Panc1 (cell line): ENCODE data around the gene CAMK2B.

Experiments used
- POLR2AphosphoS5 ChIP-seq: IDR thresholded peaks from 2 replicates; pipeline ENCODE4 v1.6.1; 2012; ENCODE audit warnings: mild to moderate bottlenecking, low read depth, low read length, moderate library complexity
- TF ChIP-seq, protein P1 (sequence below): fragments of 450-650 bp; IDR thresholded peaks from 2 replicates; pipeline ENCODE4 v1.5.1; 2017; ENCODE audit warnings: mild to moderate bottlenecking
- TF ChIP-seq, protein P2 (sequence below), 2 experiments: IDR thresholded peaks; 2 replicates each; pipeline ENCODE4 v1.6.1; 2011 to 2012; ENCODE audit warnings: low read depth in 2 of 2, control low read depth in 1 of 2, low read length in 1 of 2, mild to moderate bottlenecking in 1 of 2, moderate library complexity in 1 of 2; ENCODE audit not compliant: insufficient read depth in 1 of 2

DNA sequence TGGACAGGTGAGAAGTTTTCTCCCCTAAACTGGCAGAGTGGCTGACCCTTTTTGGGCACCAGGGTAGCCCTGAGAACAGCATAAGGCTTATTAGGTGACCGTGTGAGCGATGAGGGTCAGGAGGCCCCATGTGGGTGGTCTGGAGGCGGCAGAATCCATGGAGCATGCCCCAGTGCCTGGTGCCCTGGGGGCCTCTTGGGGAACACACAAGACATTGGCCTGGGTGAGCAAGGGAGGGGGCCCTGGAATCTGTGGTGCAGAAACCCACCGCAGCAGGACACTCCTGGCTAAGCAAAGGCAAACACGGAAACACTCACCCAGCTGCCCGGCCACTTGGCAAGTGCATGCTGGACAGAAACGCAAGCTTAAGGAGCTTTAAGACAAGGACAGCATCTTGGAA lies 95.1 kb downstream of the CAMK2B start:
- TF ChIP-seq, protein P1, sequence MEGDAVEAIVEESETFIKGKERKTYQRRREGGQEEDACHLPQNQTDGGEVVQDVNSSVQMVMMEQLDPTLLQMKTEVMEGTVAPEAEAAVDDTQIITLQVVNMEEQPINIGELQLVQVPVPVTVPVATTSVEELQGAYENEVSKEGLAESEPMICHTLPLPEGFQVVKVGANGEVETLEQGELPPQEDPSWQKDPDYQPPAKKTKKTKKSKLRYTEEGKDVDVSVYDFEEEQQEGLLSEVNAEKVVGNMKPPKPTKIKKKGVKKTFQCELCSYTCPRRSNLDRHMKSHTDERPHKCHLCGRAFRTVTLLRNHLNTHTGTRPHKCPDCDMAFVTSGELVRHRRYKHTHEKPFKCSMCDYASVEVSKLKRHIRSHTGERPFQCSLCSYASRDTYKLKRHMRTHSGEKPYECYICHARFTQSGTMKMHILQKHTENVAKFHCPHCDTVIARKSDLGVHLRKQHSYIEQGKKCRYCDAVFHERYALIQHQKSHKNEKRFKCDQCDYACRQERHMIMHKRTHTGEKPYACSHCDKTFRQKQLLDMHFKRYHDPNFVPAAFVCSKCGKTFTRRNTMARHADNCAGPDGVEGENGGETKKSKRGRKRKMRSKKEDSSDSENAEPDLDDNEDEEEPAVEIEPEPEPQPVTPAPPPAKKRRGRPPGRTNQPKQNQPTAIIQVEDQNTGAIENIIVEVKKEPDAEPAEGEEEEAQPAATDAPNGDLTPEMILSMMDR: no peak
- no peak for TF ChIP-seq POLR2AphosphoS5
- TF ChIP-seq, protein P2, sequence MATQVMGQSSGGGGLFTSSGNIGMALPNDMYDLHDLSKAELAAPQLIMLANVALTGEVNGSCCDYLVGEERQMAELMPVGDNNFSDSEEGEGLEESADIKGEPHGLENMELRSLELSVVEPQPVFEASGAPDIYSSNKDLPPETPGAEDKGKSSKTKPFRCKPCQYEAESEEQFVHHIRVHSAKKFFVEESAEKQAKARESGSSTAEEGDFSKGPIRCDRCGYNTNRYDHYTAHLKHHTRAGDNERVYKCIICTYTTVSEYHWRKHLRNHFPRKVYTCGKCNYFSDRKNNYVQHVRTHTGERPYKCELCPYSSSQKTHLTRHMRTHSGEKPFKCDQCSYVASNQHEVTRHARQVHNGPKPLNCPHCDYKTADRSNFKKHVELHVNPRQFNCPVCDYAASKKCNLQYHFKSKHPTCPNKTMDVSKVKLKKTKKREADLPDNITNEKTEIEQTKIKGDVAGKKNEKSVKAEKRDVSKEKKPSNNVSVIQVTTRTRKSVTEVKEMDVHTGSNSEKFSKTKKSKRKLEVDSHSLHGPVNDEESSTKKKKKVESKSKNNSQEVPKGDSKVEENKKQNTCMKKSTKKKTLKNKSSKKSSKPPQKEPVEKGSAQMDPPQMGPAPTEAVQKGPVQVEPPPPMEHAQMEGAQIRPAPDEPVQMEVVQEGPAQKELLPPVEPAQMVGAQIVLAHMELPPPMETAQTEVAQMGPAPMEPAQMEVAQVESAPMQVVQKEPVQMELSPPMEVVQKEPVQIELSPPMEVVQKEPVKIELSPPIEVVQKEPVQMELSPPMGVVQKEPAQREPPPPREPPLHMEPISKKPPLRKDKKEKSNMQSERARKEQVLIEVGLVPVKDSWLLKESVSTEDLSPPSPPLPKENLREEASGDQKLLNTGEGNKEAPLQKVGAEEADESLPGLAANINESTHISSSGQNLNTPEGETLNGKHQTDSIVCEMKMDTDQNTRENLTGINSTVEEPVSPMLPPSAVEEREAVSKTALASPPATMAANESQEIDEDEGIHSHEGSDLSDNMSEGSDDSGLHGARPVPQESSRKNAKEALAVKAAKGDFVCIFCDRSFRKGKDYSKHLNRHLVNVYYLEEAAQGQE (IDR thresholded peaks at IDR 0.05; ENCODE audit: insufficient read depth in 1 of 2, low read depth in 2 of 2, low read length in 1 of 2): no peak
